ENCODE data around the gene TPCN1. TPM values are rescaled to one million over a fixed set of nuclear protein-coding genes. Genes with fewer than 3 reads are reported as not detected.

The TPCN1 gene
- total RNA-seq, 1 donor from 2014 or later: 34.9 TPM

- DNase-seq (ENCODE audit: low read depth): no peak
- H3K27me3 ChIP-seq (ENCODE audit: control insufficient read depth, insufficient read depth, low read length): no peaks in the 10 kb centered on the region
Observed at GRCh38 chr12:113248051-113248825, 27.0 kb downstream of the TPCN1 start.

GRCh38 chr12:113248842-113249435 is 27.7 kb downstream of the TPCN1 start:
- peaks cover 1% of the 10 kb centered on the region for H3K36me3 ChIP-seq (ENCODE audit: control insufficient read depth, insufficient read depth, low read length)
- no peak overlapping the region for H3K4me3 ChIP-seq (ENCODE audit: low read depth, low read length)
- no peaks in the 10 kb centered on the region for H3K27me3 ChIP-seq (ENCODE audit: control insufficient read depth, insufficient read depth, low read length)
- no peak for TF ChIP-seq CTCF (IDR thresholded peaks at IDR 0.05; ENCODE audit: insufficient read depth, low read length, poor library complexity, severe bottlenecking)
- no peak for DNase-seq (ENCODE audit: low read depth)

More at GRCh38 chr12:113248051-113248825, 27.0 kb downstream of the TPCN1 start:
- peaks cover 1% of the 10 kb centered on the region for H3K36me3 ChIP-seq (ENCODE audit: control insufficient read depth, insufficient read depth, low read length)
- H3K4me3 ChIP-seq (ENCODE audit: low read depth, low read length): no peak overlapping the region
- no peak for TF ChIP-seq CTCF (IDR thresholded peaks at IDR 0.05; ENCODE audit: insufficient read depth, low read length, poor library complexity, severe bottlenecking)

DNA sequence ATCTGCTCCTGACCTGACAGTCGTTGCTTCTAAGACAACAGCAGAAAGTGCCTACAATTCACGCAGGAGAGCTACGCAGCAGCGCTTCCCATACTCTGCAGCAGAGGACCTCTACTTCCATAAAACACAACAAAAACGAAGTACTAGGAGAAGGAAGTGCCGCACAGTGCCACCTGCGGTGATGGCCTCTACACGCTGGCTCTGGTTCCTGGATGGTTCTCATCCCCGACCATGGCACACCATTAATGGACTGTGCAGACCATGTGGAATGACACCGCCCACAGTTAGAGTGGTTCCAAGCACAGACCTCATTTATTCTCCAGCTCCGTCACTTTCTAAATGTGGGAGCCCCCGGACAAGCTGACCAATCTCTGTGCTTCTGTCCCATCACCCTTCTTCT is 28.3 kb downstream of the TPCN1 start:
- DNase-seq (ENCODE audit: low read depth): no peak
- peaks cover 1% of the 10 kb centered on the region for H3K36me3 ChIP-seq (ENCODE audit: control insufficient read depth, insufficient read depth, low read length)
- TF ChIP-seq CTCF (IDR thresholded peaks at IDR 0.05; ENCODE audit: insufficient read depth, low read length, poor library complexity, severe bottlenecking): no peak
- H3K27me3 ChIP-seq (ENCODE audit: control insufficient read depth, insufficient read depth, low read length): no peaks in the 10 kb centered on the region
- no peak overlapping the region for H3K4me3 ChIP-seq (ENCODE audit: low read depth, low read length)

DNA sequence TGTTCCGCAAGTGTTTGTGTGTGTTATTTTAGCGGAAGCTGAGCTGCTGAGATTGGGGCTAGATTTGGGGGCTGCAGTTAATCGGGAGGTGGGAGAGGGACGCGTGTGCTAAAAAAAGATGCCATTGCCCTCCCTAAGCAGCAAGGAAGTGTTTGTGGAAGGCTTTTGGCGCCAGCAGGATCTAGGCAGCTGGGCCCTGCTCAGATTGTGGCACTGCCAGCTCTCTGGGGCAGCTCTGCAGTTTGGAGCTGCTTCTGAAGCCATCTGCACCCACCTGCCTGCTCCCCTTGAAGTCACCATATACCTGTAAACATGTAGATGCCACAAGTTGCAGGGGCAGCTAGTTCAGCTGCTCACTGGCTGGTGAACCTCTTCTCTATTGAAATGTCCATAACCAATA is 28.8 kb downstream of the TPCN1 start:
- peaks cover 1% of the 10 kb centered on the region for H3K36me3 ChIP-seq (ENCODE audit: control insufficient read depth, insufficient read depth, low read length)
- no peak for DNase-seq (ENCODE audit: low read depth)
- H3K4me3 ChIP-seq (ENCODE audit: low read depth, low read length): no peak overlapping the region
- H3K27me3 ChIP-seq (ENCODE audit: control insufficient read depth, insufficient read depth, low read length): no peaks in the 10 kb centered on the region
- no peak for TF ChIP-seq CTCF (IDR thresholded peaks at IDR 0.05; ENCODE audit: insufficient read depth, low read length, poor library complexity, severe bottlenecking)

DNA sequence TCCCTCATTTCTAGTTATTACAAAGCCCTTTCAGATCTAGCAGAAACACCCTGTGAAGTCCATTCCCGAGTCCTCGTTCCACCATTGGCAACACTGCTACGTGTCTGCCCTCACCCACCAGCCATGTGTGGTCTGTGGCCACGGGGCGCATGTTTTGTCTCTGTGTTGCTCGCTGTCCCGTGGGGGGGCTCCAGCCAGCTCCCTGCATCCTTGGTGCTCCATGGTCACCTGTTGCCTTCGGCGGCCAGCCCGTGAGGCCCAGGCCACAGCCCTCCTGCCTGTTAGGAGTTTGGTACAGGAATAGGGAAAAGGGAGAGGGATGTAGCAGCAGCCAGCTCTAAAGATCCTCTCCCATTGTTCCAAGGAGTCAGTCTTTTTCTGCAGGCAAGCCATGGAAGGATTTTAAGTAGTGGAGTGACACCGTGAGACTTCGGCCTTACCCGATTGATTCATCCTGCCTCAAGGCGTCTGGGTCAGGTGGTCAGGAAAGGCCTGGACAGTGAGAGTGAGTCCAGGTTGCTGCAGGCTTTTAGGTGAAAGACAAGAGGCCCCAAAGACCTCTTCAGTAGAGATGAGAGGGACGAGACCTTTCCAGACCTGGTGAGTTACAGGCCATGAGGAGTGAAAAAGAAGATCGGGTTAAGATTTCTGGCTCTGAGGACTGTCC is 30.3 kb downstream of the TPCN1 start:
- no peak for TF ChIP-seq CTCF (IDR thresholded peaks at IDR 0.05; ENCODE audit: insufficient read depth, low read length, poor library complexity, severe bottlenecking)
- Histone ChIP-seq H3K27me3 (ENCODE audit: control insufficient read depth, insufficient read depth, low read length) (no peaks in the 10 kb centered on the region), H3K36me3 (ENCODE audit: control insufficient read depth, insufficient read depth, low read length) (peaks cover 1% of the 10 kb centered on the region), H3K4me3 (ENCODE audit: low read depth, low read length) (no peak overlapping the region)
- DNase-seq (ENCODE audit: low read depth): no peak
